NCI-H128 (cell line): ENCODE results near the gene SEZ6L.

ENCODE experiments used
- DNase-seq: peaks from one replicate; lab custom pipeline; 2025; ENCODE audit not compliant: unreplicated experiment; lab: John Stamatoyannopoulos, UW

The SEZ6L gene

GRCh38 chr22:26330971-26331625 is 161.8 kb downstream of the SEZ6L start:
- DNase-seq: peak; percentile 62

GRCh38 chr22:26333088-26333800 is 164.0 kb downstream of the SEZ6L start:
- no peak for DNase-seq

GRCh38 chr22:26334232-26334631 is 165.0 kb downstream of the SEZ6L start:
- DNase-seq: no peak

- no peak for DNase-seq
These were observed 167.5 kb downstream of the SEZ6L start for GRCh38 chr22:26336773-26337172.

GRCh38 chr22:26339755-26340154 is 170.5 kb downstream of the SEZ6L start:
- no peak for DNase-seq

- no peak for DNase-seq
These were observed 173.6 kb downstream of the SEZ6L start for GRCh38 chr22:26342745-26343410.

- DNase-seq: no peak
These were observed 176.2 kb downstream of the SEZ6L start for GRCh38 chr22:26345496-26345895.

GRCh38 chr22:26348810-26349526 is 179.7 kb downstream of the SEZ6L start:
- no peak for DNase-seq

- no peak for DNase-seq
These were observed 185.4 kb downstream of the SEZ6L start for GRCh38 chr22:26354707-26355106.

- DNase-seq: no peak
These were observed 188.0 kb downstream of the SEZ6L start for GRCh38 chr22:26357281-26357680.

GRCh38 chr22:26357813-26358212 is 188.6 kb downstream of the SEZ6L start:
- DNase-seq: no peak

- no peak for DNase-seq
These were observed 189.9 kb downstream of the SEZ6L start for GRCh38 chr22:26359156-26359555.

GRCh38 chr22:26360169-26360885 is 191.1 kb downstream of the SEZ6L start:
- DNase-seq: peak; percentile 6

- no peak for DNase-seq
These were observed 193.2 kb downstream of the SEZ6L start for GRCh38 chr22:26362471-26362870.

GRCh38 chr22:26364066-26365015 is 195.1 kb downstream of the SEZ6L start:
- DNase-seq: peak; percentile 14

GRCh38 chr22:26367402-26368245 is 198.4 kb downstream of the SEZ6L start:
- DNase-seq: no peak

GRCh38 chr22:26372890-26373289 is 203.6 kb downstream of the SEZ6L start:
- DNase-seq: no peak

GRCh38 chr22:26374391-26375026 is 205.2 kb downstream of the SEZ6L start:
- DNase-seq: peak; percentile 32
